IMR-90 (cell line): ENCODE results near the gene LNX1. TPM values are rescaled to one million over a fixed set of nuclear protein-coding genes. Genes with fewer than 3 reads are reported as not detected.

ENCODE experiments used
- ATAC-seq: fragments of 200-7000 bp; cut with Tn5 transposase; 2 replicates; pipeline ENCODE4 v1.9.1; 2020; ENCODE audit warnings: low read depth, mild to moderate bottlenecking, moderate library complexity
- BruUV-seq: library from RNA; stranded (reverse); fragments of 400-500 nt; replicated peaks from 2 replicates; lab custom pipeline; 2021; lab: Mats Ljungman, UMichigan
- CTCF ChIA-PET: fragments of 300-600 bp; formaldehyde crosslinking; extraction: SDS; loops from one replicate; lab custom pipeline; 2021; ENCODE audit warnings: antibody characterized with exemption; lab: Yijun Ruan, JAX
- POLR2A ChIA-PET: fragments of 300-600 bp; sonication (Branson Sonifier 250); formaldehyde crosslinking; loops from one replicate; lab custom pipeline; 2022; ENCODE audit warnings: antibody characterized with exemption; ENCODE audit not compliant: unreplicated experiment; lab: Charles Lee
- DNase-seq: peaks from one replicate; pipeline ENCODE4 v3.0.0; 2013
- H2AFZ ChIP-seq: replicated peaks from 2 replicates; pipeline ENCODE3; 2013; ENCODE audit warnings: low read length, mild to moderate bottlenecking; ENCODE audit not compliant: poor library complexity
- H2AK5ac ChIP-seq: 2 replicates; pipeline ENCODE4 v1.6.1; 2013; ENCODE audit warnings: low read depth, low read length, inconsistent platforms
- H2AK9ac ChIP-seq: replicated peaks from 2 replicates; pipeline ENCODE3; 2013; ENCODE audit warnings: mild to moderate bottlenecking, low read depth, low read length, moderate library complexity; ENCODE audit not compliant: poor library complexity
- H2BK120ac ChIP-seq: 2 replicates; pipeline ENCODE4 v1.6.1; 2013; ENCODE audit warnings: low read depth, low read length, inconsistent platforms
- H2BK15ac ChIP-seq: 3 replicates; pipeline ENCODE4 v1.6.1; 2013; ENCODE audit warnings: low read depth, low read length, inconsistent platforms
- H2BK20ac ChIP-seq: 2 replicates; pipeline ENCODE4 v1.6.1; 2013; ENCODE audit warnings: low read depth, mild to moderate bottlenecking, inconsistent platforms, low read length, moderate library complexity
- H2BK5ac ChIP-seq: 2 replicates; pipeline ENCODE4 v1.6.1; 2013; ENCODE audit warnings: mild to moderate bottlenecking, low read depth, low read length, inconsistent platforms; ENCODE audit not compliant: poor library complexity, severe bottlenecking
- H3K14ac ChIP-seq: replicated peaks from 2 replicates; pipeline ENCODE4 v1.6.1; 2013; ENCODE audit warnings: low read depth, low read length, inconsistent platforms
- H3K18ac ChIP-seq: 2 replicates; pipeline ENCODE4 v1.6.1; 2013; ENCODE audit warnings: low read depth, low read length, control low read depth
- H3K23ac ChIP-seq: 2 replicates; pipeline ENCODE4 v1.6.1; 2013; ENCODE audit warnings: low read depth, low read length, inconsistent platforms
- H3K27ac ChIP-seq: 2 replicates; pipeline ENCODE4 v1.5.1; 2013; ENCODE audit warnings: mild to moderate bottlenecking, control low read depth, low read length; ENCODE audit not compliant: insufficient read depth
- H3K27me3 ChIP-seq: 2 replicates; pipeline ENCODE4 v1.6.1; 2013; ENCODE audit warnings: low read length; ENCODE audit not compliant: control insufficient read depth, insufficient read depth
- H3K36me3 ChIP-seq: 2 replicates; pipeline ENCODE4 v1.6.1; 2013; ENCODE audit warnings: low read length, mixed read lengths; ENCODE audit not compliant: control insufficient read depth, insufficient read depth
- H3K4ac ChIP-seq: 2 replicates; pipeline ENCODE4 v1.6.1; 2013; ENCODE audit warnings: low read depth, low read length, inconsistent platforms
- H3K4me1 ChIP-seq: 2 replicates; pipeline ENCODE4 v1.6.1; 2013; ENCODE audit warnings: low read length, mixed read lengths; ENCODE audit not compliant: control insufficient read depth, insufficient read depth
- H3K4me2 ChIP-seq: 2 replicates; pipeline ENCODE4 v1.6.1; 2013; ENCODE audit warnings: low read depth, mild to moderate bottlenecking, control low read depth, low read length, moderate library complexity
- H3K4me3 ChIP-seq: 2 replicates; pipeline ENCODE4 v1.5.1; 2013; ENCODE audit warnings: low read depth, mild to moderate bottlenecking, control low read depth, low read length, moderate library complexity; ENCODE audit not compliant: insufficient read depth
- H3K56ac ChIP-seq: 2 replicates; pipeline ENCODE4 v1.6.1; 2013; ENCODE audit warnings: low read length, inconsistent platforms; ENCODE audit not compliant: insufficient read depth; ENCODE audit errors: extremely low read depth
- H3K79me1 ChIP-seq, 2 experiments: 2 replicates each; pipeline ENCODE4 v1.6.1; 2013; ENCODE audit warnings: low read length in 2 of 2, inconsistent platforms in 1 of 2, low read depth in 1 of 2
- H3K9ac ChIP-seq: 2 replicates; pipeline ENCODE4 v1.6.1; 2013; ENCODE audit warnings: low read depth, low read length, control low read depth
- H3K9me1 ChIP-seq: 2 replicates; pipeline ENCODE4 v1.6.1; 2013; ENCODE audit warnings: low read length, inconsistent platforms; ENCODE audit not compliant: insufficient read depth
- H3K9me3 ChIP-seq: 2 replicates; pipeline ENCODE4 v1.6.1; 2013; ENCODE audit warnings: low read length; ENCODE audit not compliant: control insufficient read depth, insufficient read depth
- H4K20me1 ChIP-seq: 2 replicates; pipeline ENCODE4 v1.6.1; 2013; ENCODE audit warnings: low read length, inconsistent platforms; ENCODE audit not compliant: insufficient read depth
- H4K5ac ChIP-seq: 2 replicates; pipeline ENCODE4 v1.6.1; 2013; ENCODE audit warnings: mild to moderate bottlenecking, low read depth, low read length, control low read depth
- H4K8ac ChIP-seq, 2 experiments: 2 replicates each; pipeline ENCODE4 v1.6.1; 2013; ENCODE audit warnings: low read depth in 2 of 2, low read length in 2 of 2, control low read depth in 1 of 2, inconsistent platforms in 1 of 2
- H4K91ac ChIP-seq: 2 replicates; pipeline ENCODE4 v1.6.1; 2013; ENCODE audit warnings: low read depth, low read length, inconsistent platforms; ENCODE audit not compliant: insufficient read depth
- BHLHE40 ChIP-seq: fragments of 150-350 bp; IDR thresholded peaks from 2 replicates; pipeline ENCODE4 v1.6.1; 2016; ENCODE audit warnings: mild to moderate bottlenecking, low read depth, low read length
- CEBPB ChIP-seq: IDR thresholded peaks from 2 replicates; pipeline ENCODE4 v1.6.1; 2012; ENCODE audit warnings: low read depth, low read length, improper control_type of control experiment
- CHD1 ChIP-seq: IDR thresholded peaks from 2 replicates; pipeline ENCODE4 v1.6.1; 2012; ENCODE audit warnings: low read depth, low read length, improper control_type of control experiment
- ELK1 ChIP-seq: fragments of 150-350 bp; IDR thresholded peaks from 2 replicates; pipeline ENCODE4 v1.6.1; 2016; ENCODE audit warnings: low read depth, mild to moderate bottlenecking, low read length, moderate library complexity, borderline replicate concordance
- FOS ChIP-seq: fragments of 150-350 bp; IDR thresholded peaks from 2 replicates; pipeline ENCODE4 v1.6.1; 2016; ENCODE audit warnings: low read depth, low read length
- NFE2L2 ChIP-seq: fragments of 150-350 bp; IDR thresholded peaks from 2 replicates; pipeline ENCODE4 v1.6.1; 2016; ENCODE audit warnings: low read depth, mild to moderate bottlenecking, low read length
- WGBS, 2 experiments: methylation state at CpG; one replicate each; pipeline versions ENCODE4 v1.1.5 to v1.1.7; 2013; ENCODE audit warnings: missing lambda C conversion rate in 2 of 2; ENCODE audit not compliant: insufficient read length in 1 of 2; ENCODE audit errors: extremely low coverage in 2 of 2; 5-methylcytosine and 5-hydroxymethylcytosine counted together
- dilution Hi-C: fragments of 300-500 bp; cut with HindIII; formaldehyde crosslinking; loops from one replicate; pipeline ENCODE4 v1.14.3; 2018; ENCODE audit warnings: low sequenced_read_pairs; ENCODE audit not compliant: unreplicated experiment
- in situ Hi-C: fragments of 300-500 bp; cut with MboI; formaldehyde crosslinking; loops from 3 replicates; pipeline ENCODE4 v1.14.3; 2019; ENCODE audit warnings: low sequenced_read_pairs, inconsistent platforms, mixed read lengths
- intact Hi-C: fragments of 100-400 bp; cut with micrococcal nuclease; formaldehyde crosslinking; loops from 2 replicates; pipeline ENCODE4 v1.10.0; 2022
- polyA plus RNA-seq, 3 experiments: library from polyadenylated mRNA; depleted of rRNA; stranded (reverse); fragments of >200 nt; gene quantifications; 2 replicates each; pipeline ENCODE4 v1.2.3, GENCODE V29; 2012; ENCODE audit warnings: low replicate concordance in 1 of 3
- total RNA-seq: library from RNA; depleted of rRNA; stranded (reverse); fragments of >200 nt; gene quantifications from 2 replicates; pipeline ENCODE4 v1.2.3, GENCODE V29; 2012
- TF ChIP-seq, protein P1 (sequence below): fragments of 150-350 bp; IDR thresholded peaks from 2 replicates; pipeline ENCODE4 v1.6.1; 2017; ENCODE audit warnings: mild to moderate bottlenecking, antibody characterized with exemption, low read length, low read depth

The LNX1 gene
- total and polyA plus RNA-seq, 2 of the 4 experiments (the other 2 are of a cell fraction), result 0.15 to 0.36 TPM

DNA sequence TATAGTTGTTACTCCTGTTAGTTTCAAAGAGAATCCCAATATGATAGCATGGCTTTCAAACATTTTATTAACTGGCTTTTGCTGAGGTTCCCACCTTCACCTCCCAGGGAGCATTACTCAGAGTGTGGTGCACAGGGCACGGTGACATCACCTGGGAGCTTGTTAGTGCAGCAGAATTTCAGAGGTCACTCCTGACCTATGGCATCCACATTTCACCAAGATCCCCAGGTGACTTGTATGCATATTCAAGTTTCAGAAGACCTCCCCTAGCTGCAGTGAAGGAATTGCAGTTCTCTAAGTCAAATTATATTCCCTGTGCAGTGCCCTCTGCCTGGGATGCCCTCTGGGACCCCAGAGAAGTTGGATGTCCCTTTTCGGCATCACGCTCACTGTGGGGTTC lies 29.7 kb upstream of the LNX1 start:
- H3K14ac ChIP-seq, result no peak overlapping the region
- no peak overlapping the region for H4K8ac ChIP-seq
- ATAC-seq (no peak), DNase-seq (no peak)
- dilution Hi-C loops (no loop called here), intact Hi-C loops (no loop called here), in situ Hi-C loops (no loop called here)
- no peak overlapping the region for H3K56ac ChIP-seq
- no peak overlapping the region for H2BK15ac ChIP-seq
- H2BK5ac ChIP-seq, result no peak overlapping the region
- H4K5ac ChIP-seq, result no peak overlapping the region
- no peak overlapping the region for H2AFZ ChIP-seq
- no peaks in the 10 kb centered on the region; the same call in 1 of the 2 replicates for H3K9me1 ChIP-seq
- H3K9ac ChIP-seq, result no peak overlapping the region
- H3K4me2 ChIP-seq, result no peak overlapping the region
- CTCF ChIA-PET, result interaction anchor here (0.6 kb wide), 1 partner anchor 10 kb away, joined by 3 read pairs; no protein-coding TSS in a partner anchor
- no peaks in the 10 kb centered on the region for H3K9me3 ChIP-seq
- POLR2A ChIA-PET, result no interaction called here
- H3K36me3 ChIP-seq, result no peaks in the 10 kb centered on the region
- no peak overlapping the region for H3K4ac ChIP-seq
- no peaks in the 10 kb centered on the region for H4K20me1 ChIP-seq
- BruUV-seq, result no TSS peak
- no CpG with 5 or more reads among the region's 3 CpGs for WGBS, 2 experiments
- no peak overlapping the region for H2BK20ac ChIP-seq
- peak overlapping the region; percentile 50; the same call in 1 of the 2 replicates for H2AK5ac ChIP-seq
- H3K27ac ChIP-seq, result no peak overlapping the region
- 0 out of 2 replicates have a peak overlapping the region, but pooled peaks have one; percentile 29 for H3K18ac ChIP-seq
- no peak overlapping the region for H3K23ac ChIP-seq
- H4K91ac ChIP-seq, result no peak overlapping the region; the same call in 1 of the 2 replicates
- H3K4me1 ChIP-seq, result peaks cover 3% of the 10 kb centered on the region
- H3K79me1 ChIP-seq, result no peaks in the 10 kb centered on the region
- TF ChIP-seq, protein P1, sequence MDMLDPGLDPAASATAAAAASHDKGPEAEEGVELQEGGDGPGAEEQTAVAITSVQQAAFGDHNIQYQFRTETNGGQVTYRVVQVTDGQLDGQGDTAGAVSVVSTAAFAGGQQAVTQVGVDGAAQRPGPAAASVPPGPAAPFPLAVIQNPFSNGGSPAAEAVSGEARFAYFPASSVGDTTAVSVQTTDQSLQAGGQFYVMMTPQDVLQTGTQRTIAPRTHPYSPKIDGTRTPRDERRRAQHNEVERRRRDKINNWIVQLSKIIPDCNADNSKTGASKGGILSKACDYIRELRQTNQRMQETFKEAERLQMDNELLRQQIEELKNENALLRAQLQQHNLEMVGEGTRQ, result no peak
- no peak for TF ChIP-seq CEBPB
- TF ChIP-seq ELK1, result no peak
- TF ChIP-seq CHD1, result no peak
- TF ChIP-seq BHLHE40, result no peak
- TF ChIP-seq FOS, result no peak
- no peak for TF ChIP-seq NFE2L2
- no peaks in the 10 kb centered on the region for H3K27me3 ChIP-seq
- no peak overlapping the region for H3K4me3 ChIP-seq
- H2BK120ac ChIP-seq, result no peak overlapping the region
- no peak overlapping the region for H2AK9ac ChIP-seq
